ENCODE measurements around the gene FBN1. TPM values are rescaled to one million over a fixed set of nuclear protein-coding genes. Genes with fewer than 3 reads are reported as not detected.

The FBN1 gene
- total and polyA plus RNA-seq, 2 of the 13 experiments (the other 11 are each of a cell fraction or from before 2014, with no cell fraction given): 1.5 to 3.0 TPM

GRCh38 chr15:48463366-48463880 lies 182.1 kb downstream of the FBN1 start:
- ChIA-PET CTCF (ENCODE audit: low intra/inter-chr PET ratio, low total read pairs) (no interaction called here), POLR2A (no interaction called here)
- Histone ChIP-seq H3K27me3 (ENCODE audit: control insufficient read depth in 1 of 2, insufficient read depth in 2 of 2, low read length in 2 of 2) (no peaks in the 10 kb centered on the region), H3K27ac (ENCODE audit: extremely low read length, insufficient read depth, low read length) (no peak overlapping the region), H3K36me3 (replicated peaks in 1 of 2; ENCODE audit: control insufficient read depth in 1 of 2, insufficient read depth in 2 of 2, low read length in 2 of 2) (no peaks in the 10 kb centered on the region), H3K4me1 (ENCODE audit: insufficient read depth, low read length) (no peaks in the 10 kb centered on the region), H4K20me1 (ENCODE audit: insufficient read depth, low read length) (no peaks in the 10 kb centered on the region), H3K79me2 (ENCODE audit: insufficient read depth, low read length) (no peaks in the 10 kb centered on the region), H3K4me2 (ENCODE audit: low read depth, low read length) (no peak overlapping the region), H3K4me3 (replicated peaks in 1 of 3; ENCODE audit: insufficient read depth in 1 of 3, low read depth in 2 of 3, low read length in 3 of 3) (no peak overlapping the region), H3K9me3 (ENCODE audit: low read length) (no peaks in the 10 kb centered on the region), H3K9ac (ENCODE audit: insufficient read depth, low read depth, low read length) (no peak overlapping the region), H2AFZ (ENCODE audit: low read length) (no peak overlapping the region)
- in situ Hi-C loops (cut with HindIII; ENCODE audit: extremely low pct_ligation_motif_present, low pct_unique_long_range_greater_than_20kb) (no loop called here), intact Hi-C loops (cut with micrococcal nuclease; ENCODE audit: unreplicated experiment) (no loop called here)
- no peak for FAIRE-seq
- no peak for ATAC-seq
- BruUV-seq (replicated peaks): no TSS peak
- WGBS (ENCODE audit: low lambda C conversion rate): 75% methylated on average over 4 of the region's 4 CpGs
- DNase-seq (ENCODE audit: low spot score): no peak
- TF ChIP-seq ZNF879 (CRISPR knock-in tag; IDR thresholded peaks at IDR 0.05): no peak
- TF ChIP-seq TFDP1 (CRISPR knock-in tag; IDR thresholded peaks at IDR 0.05; ENCODE audit: borderline replicate concordance): no peak
- no peak for TF ChIP-seq ZMAT5 (CRISPR knock-in tag; IDR thresholded peaks at IDR 0.05; ENCODE audit: borderline replicate concordance, low read depth)
- no peak for TF ChIP-seq RFXANK (CRISPR knock-in tag; IDR thresholded peaks at IDR 0.05)
- no peak for TF ChIP-seq SP5 (CRISPR knock-in tag; IDR thresholded peaks at IDR 0.05; ENCODE audit: borderline replicate concordance, low read depth)
- no peak for TF ChIP-seq ZNF232 (CRISPR knock-in tag; IDR thresholded peaks at IDR 0.05; ENCODE audit: borderline replicate concordance)
- no peak for TF ChIP-seq SIN3A (IDR thresholded peaks at IDR 0.05; ENCODE audit: borderline replicate concordance, low read depth, low read length)
- TF ChIP-seq ZNF33A (CRISPR knock-in tag; IDR thresholded peaks at IDR 0.05; ENCODE audit: borderline replicate concordance): no peak
- no peak for TF ChIP-seq ZMYM3 (CRISPR knock-in tag; IDR thresholded peaks at IDR 0.05)
- TF ChIP-seq PPARG (CRISPR knock-in tag; conservative IDR thresholded peaks at IDR 0.05): no peak
- no peak for TF ChIP-seq ZIK1 (CRISPR knock-in tag; IDR thresholded peaks at IDR 0.05; ENCODE audit: borderline replicate concordance, low read depth)
- TF ChIP-seq ZKSCAN8 (CRISPR knock-in tag; IDR thresholded peaks at IDR 0.05; ENCODE audit: borderline replicate concordance): no peak
- TF ChIP-seq ZBTB39 (CRISPR knock-in tag; IDR thresholded peaks at IDR 0.05): no peak
- TF ChIP-seq PLRG1 (conservative IDR thresholded peaks at IDR 0.05): no peak
- TF ChIP-seq FUBP1 (CRISPR knock-in tag; IDR thresholded peaks at IDR 0.05; ENCODE audit: borderline replicate concordance): no peak
- TF ChIP-seq MXD4 (CRISPR knock-in tag; IDR thresholded peaks at IDR 0.05): no peak
- TF ChIP-seq RXRB (CRISPR knock-in tag; IDR thresholded peaks at IDR 0.05; ENCODE audit: borderline replicate concordance): no peak
- TF ChIP-seq GRHL1 (CRISPR knock-in tag; conservative IDR thresholded peaks at IDR 0.05): no peak
- TF ChIP-seq FOXJ3 (CRISPR knock-in tag; IDR thresholded peaks at IDR 0.05; ENCODE audit: borderline replicate concordance): no peak
